WERI-Rb-1 (cell line): ENCODE results near the gene SLC45A1.

Experiments
- DNase-seq: peaks from one replicate; pipeline ENCODE4 v3.0.0-alpha.2; 2020
- H3K27ac ChIP-seq: fragments of 250-450 bp; sonication (Bioruptor Pico); 2 replicates; pipeline ENCODE4 v1.5.1; 2020; ENCODE audit warnings: mild to moderate bottlenecking, moderate library complexity
- H3K27me3 ChIP-seq: fragments of 250-450 bp; sonication (Bioruptor Pico); 2 replicates; pipeline ENCODE4 v1.5.1; 2021; ENCODE audit warnings: mild to moderate bottlenecking, low read depth, moderate library complexity; ENCODE audit not compliant: insufficient read depth, severe bottlenecking
- H3K36me3 ChIP-seq: fragments of 250-450 bp; sonication (Bioruptor Pico); 2 replicates; pipeline ENCODE4 v1.5.1; 2020; ENCODE audit warnings: mild to moderate bottlenecking, moderate library complexity
- H3K4me3 ChIP-seq: 2 replicates; pipeline ENCODE4 v1.5.1; 2011; ENCODE audit warnings: low read depth, mild to moderate bottlenecking, control low read depth, low read length
- H3K9me3 ChIP-seq: fragments of 250-450 bp; sonication (Bioruptor Pico); 2 replicates; pipeline ENCODE4 v1.5.1; 2021; ENCODE audit warnings: mild to moderate bottlenecking, moderate library complexity; ENCODE audit not compliant: severe bottlenecking
- CTCF ChIP-seq: IDR thresholded peaks from 2 replicates; pipeline ENCODE4 v1.5.1; 2011; ENCODE audit warnings: low read depth, mild to moderate bottlenecking, control low read depth, inconsistent platforms, low read length

SLC45A1 gene

GRCh38 chr1:8340448-8340847 lies 22.5 kb downstream of the SLC45A1 start:
- no peaks in the 10 kb centered on the region for H3K27me3 ChIP-seq
- no peak for TF ChIP-seq CTCF
- no peak overlapping the region for H3K4me3 ChIP-seq
- H3K9me3 ChIP-seq, result no peaks in the 10 kb centered on the region
- H3K27ac ChIP-seq, result no peak overlapping the region
- DNase-seq, result no peak
- H3K36me3 ChIP-seq, result no peaks in the 10 kb centered on the region

DNA sequence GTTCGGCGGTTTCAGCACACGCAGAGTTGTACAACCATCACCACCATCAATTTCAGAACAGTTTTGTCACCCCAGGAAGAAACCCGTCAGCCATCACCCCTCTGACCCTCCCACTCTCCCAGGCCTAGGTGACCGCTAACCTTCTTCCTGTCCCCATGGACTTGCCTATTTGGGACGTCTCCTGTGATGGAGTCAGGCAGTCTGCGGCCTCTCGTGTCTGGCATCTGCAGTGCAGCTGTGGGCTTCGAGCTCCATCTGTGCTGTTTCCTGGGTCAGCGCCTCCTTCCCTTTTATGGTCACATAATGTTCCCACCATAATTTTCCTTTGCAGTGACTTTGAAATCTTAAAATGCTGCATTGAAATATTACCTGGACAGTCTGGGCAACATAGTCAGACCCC lies 24.4 kb downstream of the SLC45A1 start:
- Histone ChIP-seq H3K9me3 (no peaks in the 10 kb centered on the region), H3K36me3 (no peaks in the 10 kb centered on the region), H3K27ac (no peak overlapping the region), H3K27me3 (no peaks in the 10 kb centered on the region), H3K4me3 (no peak overlapping the region)
- no peak for DNase-seq
- TF ChIP-seq CTCF, result no peak

DNA sequence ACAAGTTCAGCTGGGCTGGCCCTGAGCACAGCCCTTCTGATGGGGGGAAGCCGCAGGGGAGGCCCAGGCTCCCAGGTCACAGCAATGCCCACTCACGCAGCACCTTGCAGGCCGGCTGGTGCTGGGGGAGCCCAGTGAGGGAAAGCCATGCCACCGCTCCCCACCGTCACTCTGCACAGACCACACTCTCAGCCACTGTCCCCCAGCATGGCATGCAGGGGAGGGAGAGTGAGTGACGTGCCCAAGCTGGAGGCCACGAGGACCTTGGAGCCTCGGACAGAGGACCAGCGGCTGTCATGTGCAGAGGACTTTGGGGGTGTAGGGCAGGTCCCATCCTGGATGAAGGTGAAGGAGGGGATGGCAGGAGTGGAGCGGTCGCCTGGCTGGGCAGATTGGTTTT lies 25.1 kb downstream of the SLC45A1 start:
- no peak for DNase-seq
- no peak overlapping the region for H3K27ac ChIP-seq
- no peaks in the 10 kb centered on the region for H3K9me3 ChIP-seq
- no peak overlapping the region for H3K4me3 ChIP-seq
- H3K27me3 ChIP-seq, result no peaks in the 10 kb centered on the region
- no peaks in the 10 kb centered on the region for H3K36me3 ChIP-seq
- TF ChIP-seq CTCF, result no peak

GRCh38 chr1:8343464-8344001 lies 25.6 kb downstream of the SLC45A1 start:
- H3K4me3 ChIP-seq, result no peak overlapping the region
- H3K9me3 ChIP-seq, result no peaks in the 10 kb centered on the region
- TF ChIP-seq CTCF, result no peak
- H3K27me3 ChIP-seq, result no peaks in the 10 kb centered on the region
- DNase-seq, result no peak
- H3K36me3 ChIP-seq, result no peaks in the 10 kb centered on the region
- no peak overlapping the region for H3K27ac ChIP-seq

GRCh38 chr1:8344893-8345507 lies 27.1 kb downstream of the SLC45A1 start:
- no peaks in the 10 kb centered on the region for H3K9me3 ChIP-seq
- TF ChIP-seq CTCF, result no peak
- no peaks in the 10 kb centered on the region for H3K27me3 ChIP-seq
- no peak for DNase-seq
- H3K36me3 ChIP-seq, result no peaks in the 10 kb centered on the region
- no peak overlapping the region for H3K4me3 ChIP-seq
- no peak overlapping the region for H3K27ac ChIP-seq
